SU-DHL-6 (cell line): ENCODE measurements around the gene EEFSEC.

Experiments used
- EZH2phosphoT487 ChIP-seq: fragments of 200-600 bp; sonication (generic), shearing (Covaris generic); conservative IDR thresholded peaks from 2 replicates; pipeline ENCODE4 v1.6.1; 2018; ENCODE audit warnings: mild to moderate bottlenecking, antibody characterized with exemption, low read length, moderate library complexity, mixed read lengths
- TF ChIP-seq, protein P1 (sequence below): fragments of 200-600 bp; sonication (generic); IDR thresholded peaks from one replicate; pipeline ENCODE4 v1.5.1; 2017; ENCODE audit warnings: antibody characterized with exemption, mild to moderate bottlenecking, low read length, moderate library complexity; ENCODE audit not compliant: insufficient read depth, poor library complexity, severe bottlenecking

DNA sequence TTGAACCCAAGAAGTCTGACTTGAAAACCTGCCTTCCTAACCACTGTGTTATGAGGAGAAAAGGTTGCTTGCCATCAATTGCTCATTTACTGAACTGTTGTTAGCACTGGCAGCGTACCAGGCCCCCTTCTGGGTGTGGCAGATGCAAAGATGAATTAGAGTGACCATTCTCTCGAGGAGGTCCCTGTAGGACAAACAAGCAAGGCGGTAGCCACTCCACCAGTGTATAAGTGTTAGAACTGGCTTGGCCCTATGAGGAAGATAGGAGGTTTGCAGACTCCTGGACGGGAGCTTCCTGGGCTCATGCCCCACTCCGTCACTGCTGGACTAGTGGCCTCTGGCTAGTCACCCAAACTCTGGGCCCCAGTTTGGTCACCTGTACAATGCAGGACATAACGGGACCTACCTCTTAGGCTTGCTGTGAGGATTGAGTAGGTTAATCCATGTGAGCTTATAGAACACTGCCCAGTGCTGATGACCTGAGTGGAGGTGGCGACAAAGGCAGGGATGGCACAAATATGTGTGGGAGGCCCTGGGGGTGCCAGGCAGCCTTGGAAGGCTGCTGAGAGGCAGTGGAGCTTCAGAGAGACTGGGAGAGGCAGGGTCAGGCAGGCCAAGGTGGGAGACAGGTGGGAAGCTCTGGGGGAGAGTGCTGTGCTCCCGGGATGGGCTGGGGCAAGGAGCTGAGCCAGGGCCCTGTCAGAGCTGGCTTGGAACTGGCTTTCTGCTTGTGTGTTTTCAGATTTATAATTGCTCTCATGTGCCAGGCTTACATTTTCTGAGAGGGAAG is 167.5 kb downstream of the EEFSEC start:
- TF ChIP-seq, protein P1, sequence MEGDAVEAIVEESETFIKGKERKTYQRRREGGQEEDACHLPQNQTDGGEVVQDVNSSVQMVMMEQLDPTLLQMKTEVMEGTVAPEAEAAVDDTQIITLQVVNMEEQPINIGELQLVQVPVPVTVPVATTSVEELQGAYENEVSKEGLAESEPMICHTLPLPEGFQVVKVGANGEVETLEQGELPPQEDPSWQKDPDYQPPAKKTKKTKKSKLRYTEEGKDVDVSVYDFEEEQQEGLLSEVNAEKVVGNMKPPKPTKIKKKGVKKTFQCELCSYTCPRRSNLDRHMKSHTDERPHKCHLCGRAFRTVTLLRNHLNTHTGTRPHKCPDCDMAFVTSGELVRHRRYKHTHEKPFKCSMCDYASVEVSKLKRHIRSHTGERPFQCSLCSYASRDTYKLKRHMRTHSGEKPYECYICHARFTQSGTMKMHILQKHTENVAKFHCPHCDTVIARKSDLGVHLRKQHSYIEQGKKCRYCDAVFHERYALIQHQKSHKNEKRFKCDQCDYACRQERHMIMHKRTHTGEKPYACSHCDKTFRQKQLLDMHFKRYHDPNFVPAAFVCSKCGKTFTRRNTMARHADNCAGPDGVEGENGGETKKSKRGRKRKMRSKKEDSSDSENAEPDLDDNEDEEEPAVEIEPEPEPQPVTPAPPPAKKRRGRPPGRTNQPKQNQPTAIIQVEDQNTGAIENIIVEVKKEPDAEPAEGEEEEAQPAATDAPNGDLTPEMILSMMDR: no peak
- no peak for TF ChIP-seq EZH2phosphoT487
